Measurements from ENCODE around the gene ARHGEF33.
A peak's percentile ranks its signal among the peaks of the same experiment; 100 is the strongest.

ARHGEF33 gene

GRCh38 chr2:38960609-38961320 is 71.1 kb downstream of the ARHGEF33 start:
- DNase-seq (ENCODE audit: low spot score): no peak

GRCh38 chr2:38966006-38966405 is 76.3 kb downstream of the ARHGEF33 start:
- no peak for DNase-seq (ENCODE audit: low spot score)

- no peak for DNase-seq (ENCODE audit: low spot score)
Measured at GRCh38 chr2:38966678-38967077, 77.0 kb downstream of the ARHGEF33 start.

- DNase-seq (ENCODE audit: low spot score): no peak
Measured at GRCh38 chr2:38968021-38968420, 78.3 kb downstream of the ARHGEF33 start.

GRCh38 chr2:38971377-38971776 is 81.7 kb downstream of the ARHGEF33 start:
- no peak for DNase-seq (ENCODE audit: low spot score)

- no peak for DNase-seq (ENCODE audit: low spot score)
Measured at GRCh38 chr2:38973266-38973665, 83.6 kb downstream of the ARHGEF33 start.

GRCh38 chr2:38975042-38975441 is 85.4 kb downstream of the ARHGEF33 start:
- no peak for DNase-seq (ENCODE audit: low spot score)

- no peak for DNase-seq (ENCODE audit: low spot score)
Measured at GRCh38 chr2:38977047-38977446, 87.4 kb downstream of the ARHGEF33 start.

- peak; percentile 17 for DNase-seq (ENCODE audit: low spot score)
Measured at GRCh38 chr2:38978296-38978903, 88.7 kb downstream of the ARHGEF33 start.

GRCh38 chr2:38978908-38979307 is 89.2 kb downstream of the ARHGEF33 start:
- no peak for DNase-seq (ENCODE audit: low spot score)

- no peak for DNase-seq (ENCODE audit: low spot score)
Measured at GRCh38 chr2:38981003-38981669, 91.5 kb downstream of the ARHGEF33 start.

- DNase-seq (ENCODE audit: low spot score): no peak
Measured at GRCh38 chr2:38981670-38982357, 92.1 kb downstream of the ARHGEF33 start.

GRCh38 chr2:38982498-38982897 is 92.8 kb downstream of the ARHGEF33 start:
- no peak for DNase-seq (ENCODE audit: low spot score)

- DNase-seq (ENCODE audit: low spot score): no peak
Measured at GRCh38 chr2:38988716-38989115, 99.0 kb downstream of the ARHGEF33 start.

GRCh38 chr2:38991899-38992298 is 102.2 kb downstream of the ARHGEF33 start:
- DNase-seq (ENCODE audit: low spot score): peak; percentile 7

- DNase-seq (ENCODE audit: low spot score): no peak
Measured at GRCh38 chr2:38997781-38998180, 108.1 kb downstream of the ARHGEF33 start.

GRCh38 chr2:39000552-39000951 is 110.9 kb downstream of the ARHGEF33 start:
- DNase-seq (ENCODE audit: low spot score): no peak

GRCh38 chr2:39007875-39008504 is 118.3 kb downstream of the ARHGEF33 start:
- DNase-seq (ENCODE audit: low spot score): no peak

- no peak for DNase-seq (ENCODE audit: low spot score)
Measured at GRCh38 chr2:39008665-39009064, 119.0 kb downstream of the ARHGEF33 start.

- DNase-seq (ENCODE audit: low spot score): no peak
Measured at GRCh38 chr2:39013871-39014270, 124.2 kb downstream of the ARHGEF33 start.

GRCh38 chr2:39015424-39015823 is 125.7 kb downstream of the ARHGEF33 start:
- DNase-seq (ENCODE audit: low spot score): no peak

GRCh38 chr2:39017334-39017733 is 127.7 kb downstream of the ARHGEF33 start:
- DNase-seq (ENCODE audit: low spot score): no peak

Measured in globus pallidus (tissue), 1 donor.